Ishikawa (cell line): ENCODE measurements around the gene CFAP221.

Experiments used
- CREB1 ChIP-seq: IDR thresholded peaks from 2 replicates; pipeline ENCODE4 v1.6.1; 2012; ENCODE audit warnings: low read depth
- EP300 ChIP-seq: IDR thresholded peaks from 2 replicates; pipeline ENCODE4 v1.6.1; 2012; ENCODE audit warnings: borderline replicate concordance
- MAX ChIP-seq: IDR thresholded peaks from 2 replicates; pipeline ENCODE4 v1.6.1; 2012
- NFIC ChIP-seq: IDR thresholded peaks from 2 replicates; pipeline ENCODE4 v1.6.1; 2012
- RAD21 ChIP-seq: IDR thresholded peaks from 2 replicates; pipeline ENCODE4 v1.6.1; 2012; ENCODE audit warnings: low read depth
- REST ChIP-seq: IDR thresholded peaks from 2 replicates; pipeline ENCODE4 v1.6.1; 2012; ENCODE audit warnings: low read depth, mild to moderate bottlenecking
- TEAD4 ChIP-seq: IDR thresholded peaks from 2 replicates; pipeline ENCODE4 v1.6.1; 2012
- USF1 ChIP-seq: IDR thresholded peaks from 2 replicates; pipeline ENCODE4 v1.6.1; 2012

GRCh38 chr2:119644186-119644585 lies 99.9 kb downstream of the CFAP221 start:
- no peak for TF ChIP-seq CREB1
- TF ChIP-seq REST: no peak
- no peak for TF ChIP-seq MAX
- TF ChIP-seq TEAD4: no peak
- no peak for TF ChIP-seq NFIC
- TF ChIP-seq RAD21: no peak
- TF ChIP-seq EP300: no peak
- TF ChIP-seq USF1: no peak
